NK-92 (cell line): Measurements from ENCODE around the gene FBXO22.

Source experiments
- DNase-seq: peaks from one replicate; lab custom pipeline; 2025; ENCODE audit not compliant: unreplicated experiment; lab: John Stamatoyannopoulos, UW

Gene FBXO22

GRCh38 chr15:75918135-75918534 is 14.5 kb downstream of the FBXO22 start:
- DNase-seq: no peak

GRCh38 chr15:75920079-75920478 is 16.4 kb downstream of the FBXO22 start:
- DNase-seq: no peak

DNA sequence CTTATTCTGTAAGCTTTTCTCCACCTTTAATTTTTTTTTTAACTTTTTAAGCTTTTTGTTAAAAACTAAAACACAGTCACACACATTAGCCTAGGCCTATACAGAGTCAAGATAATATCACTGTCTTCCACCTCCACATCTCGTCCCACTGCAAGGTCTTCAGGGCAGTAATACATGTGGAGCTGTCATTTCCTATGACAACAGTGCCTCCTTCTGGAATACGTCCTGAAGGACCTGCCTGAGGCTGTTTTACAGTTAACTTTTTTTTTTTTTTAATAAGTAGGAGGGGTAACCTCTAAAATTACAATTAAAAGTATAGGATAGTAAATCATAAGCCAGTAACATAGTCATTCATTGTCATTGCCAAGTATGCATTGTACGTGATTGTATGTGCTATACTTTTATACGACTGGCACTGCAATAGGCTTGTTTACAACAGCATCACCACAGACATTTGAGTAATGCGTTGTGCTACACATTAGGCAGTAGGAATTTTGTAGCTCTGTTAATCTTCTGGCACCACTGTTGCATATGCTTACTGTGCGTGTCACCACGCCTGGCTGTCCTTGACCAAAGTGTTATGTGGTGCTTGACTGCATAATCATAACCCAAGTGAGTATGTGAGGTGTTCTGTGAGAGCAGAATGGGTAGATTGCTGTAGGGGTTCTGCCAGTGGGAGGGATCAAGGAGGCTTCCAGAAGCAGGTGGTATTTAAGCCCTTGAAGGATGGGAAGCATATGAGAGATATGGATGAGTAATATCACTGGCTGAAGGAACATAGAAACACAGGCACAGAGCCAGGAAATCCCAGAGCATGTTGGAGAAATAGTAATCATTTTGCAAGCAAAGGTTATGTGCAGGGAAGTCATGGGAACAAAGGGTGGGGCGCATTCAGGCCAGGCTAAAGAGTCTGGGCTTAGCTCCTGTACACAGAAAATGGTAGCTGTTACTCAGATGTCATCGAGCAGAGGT is 18.3 kb downstream of the FBXO22 start:
- DNase-seq: no peak

DNA sequence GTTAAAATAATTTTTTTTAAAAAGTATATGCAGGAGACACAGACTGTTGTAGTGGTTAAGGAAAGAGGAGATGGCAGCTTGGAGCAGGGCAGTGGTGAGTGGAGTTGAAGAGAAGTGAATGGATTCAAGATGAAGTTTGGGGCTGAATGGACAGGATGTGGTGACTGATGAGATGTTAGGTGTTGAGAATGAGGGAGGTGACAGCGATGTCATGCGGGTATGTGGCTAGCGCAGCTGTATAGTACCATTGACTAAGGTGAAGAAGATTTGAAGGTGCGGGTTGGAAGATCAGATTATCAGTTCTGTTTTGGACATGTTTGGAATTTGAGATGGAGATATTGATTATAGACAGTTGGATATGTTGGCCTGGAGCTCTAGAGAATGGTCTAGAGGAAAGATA is 20.1 kb downstream of the FBXO22 start:
- no peak for DNase-seq

DNA sequence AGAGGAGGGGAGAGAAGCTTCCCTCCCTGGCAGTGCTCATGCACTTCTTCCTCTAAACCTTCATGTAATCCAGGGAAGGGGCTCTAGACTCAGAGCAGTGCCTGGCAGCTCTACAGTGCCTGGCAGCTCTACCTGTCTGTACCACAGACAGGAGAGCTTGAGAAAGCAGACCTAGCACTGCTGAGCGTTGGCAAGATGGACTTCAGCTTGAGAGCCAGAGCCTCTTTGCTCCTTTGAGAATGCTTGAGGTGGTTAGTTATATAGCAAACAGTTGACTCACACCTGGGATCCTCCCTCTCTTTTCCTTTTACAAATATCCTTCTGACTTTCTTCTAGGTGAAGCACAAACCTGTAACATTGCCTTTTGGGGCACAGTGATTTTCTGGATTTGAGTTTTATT is 20.9 kb downstream of the FBXO22 start:
- DNase-seq: no peak

DNA sequence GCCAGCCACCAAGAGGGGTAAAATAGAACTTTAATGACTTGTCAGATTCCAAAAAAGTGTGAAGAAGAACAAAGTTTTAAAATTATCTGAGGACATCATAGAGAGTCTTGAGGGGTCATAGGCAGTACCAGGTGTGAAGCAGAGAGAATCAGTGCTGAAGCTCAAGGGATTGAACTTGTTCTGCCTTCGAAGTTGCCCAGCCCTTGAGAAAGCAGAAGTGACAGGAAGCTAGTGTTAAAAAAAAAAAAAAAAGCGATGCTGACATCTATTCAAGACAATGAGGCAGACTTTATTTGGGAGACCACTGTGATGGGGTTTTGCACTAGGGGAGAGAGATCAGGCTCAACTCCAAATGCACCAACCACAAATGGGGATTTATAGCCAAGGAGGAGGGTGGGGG is 21.8 kb downstream of the FBXO22 start:
- no peak for DNase-seq

- DNase-seq: no peak
Observed at GRCh38 chr15:75926931-75927330, 23.3 kb downstream of the FBXO22 start.

DNA sequence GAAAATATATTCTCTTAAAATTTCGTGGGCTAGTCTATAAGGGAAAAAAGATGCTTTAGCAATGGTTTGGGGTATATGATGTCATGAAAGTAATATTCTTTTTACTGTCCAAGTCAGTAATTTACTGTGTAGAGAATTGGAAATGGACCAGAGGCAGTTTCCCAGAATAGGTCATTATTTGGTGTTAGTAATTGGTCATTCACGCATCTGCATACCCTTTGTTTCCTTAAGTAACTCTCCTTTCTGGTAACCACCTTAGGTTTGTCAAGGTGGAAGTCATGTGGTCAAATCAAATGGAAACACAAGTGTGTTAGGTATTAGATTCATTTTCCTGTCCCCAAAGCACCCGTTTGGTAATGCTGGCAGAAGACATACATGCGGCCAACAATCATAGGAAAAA is 23.9 kb downstream of the FBXO22 start:
- no peak for DNase-seq

GRCh38 chr15:75928680-75929608 is 25.3 kb downstream of the FBXO22 start:
- DNase-seq: no peak

DNA sequence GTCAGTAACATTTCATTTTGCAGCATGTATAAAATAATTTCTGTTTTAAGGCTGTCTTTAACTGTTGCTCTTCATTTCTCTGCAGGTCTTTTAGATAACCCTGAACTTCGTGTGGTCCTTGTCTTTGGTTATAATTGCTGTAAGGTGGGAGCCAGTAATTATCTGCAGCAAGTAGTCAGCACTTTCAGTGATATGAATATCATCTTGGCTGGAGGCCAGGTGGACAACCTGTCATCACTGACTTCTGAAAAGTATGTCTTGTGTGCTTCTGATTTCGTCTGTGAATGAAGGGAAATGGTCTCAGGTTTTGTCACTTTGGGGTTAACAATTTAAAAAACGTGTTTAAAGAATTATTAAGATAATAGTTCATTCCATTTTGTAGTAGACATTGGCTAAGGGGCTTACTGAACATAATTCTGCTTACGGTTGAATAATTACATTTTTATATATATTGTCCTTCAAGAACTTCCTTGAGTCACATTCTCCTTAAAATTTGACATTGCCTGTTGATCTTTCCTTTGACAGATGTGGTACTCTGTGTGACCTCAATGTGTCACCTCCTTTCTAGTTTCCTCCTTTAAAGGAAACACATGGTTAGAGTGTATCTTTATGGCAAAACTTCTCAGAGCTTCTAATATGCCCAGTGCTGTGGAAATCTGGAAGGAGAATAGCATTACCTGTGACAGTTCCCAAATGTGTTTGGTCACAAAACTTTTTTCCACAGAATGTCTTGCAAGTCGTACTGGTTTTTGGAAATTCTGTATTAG is 26.3 kb downstream of the FBXO22 start:
- DNase-seq: no peak

- DNase-seq: no peak
Observed at GRCh38 chr15:75930866-75931265, 27.2 kb downstream of the FBXO22 start.

DNA sequence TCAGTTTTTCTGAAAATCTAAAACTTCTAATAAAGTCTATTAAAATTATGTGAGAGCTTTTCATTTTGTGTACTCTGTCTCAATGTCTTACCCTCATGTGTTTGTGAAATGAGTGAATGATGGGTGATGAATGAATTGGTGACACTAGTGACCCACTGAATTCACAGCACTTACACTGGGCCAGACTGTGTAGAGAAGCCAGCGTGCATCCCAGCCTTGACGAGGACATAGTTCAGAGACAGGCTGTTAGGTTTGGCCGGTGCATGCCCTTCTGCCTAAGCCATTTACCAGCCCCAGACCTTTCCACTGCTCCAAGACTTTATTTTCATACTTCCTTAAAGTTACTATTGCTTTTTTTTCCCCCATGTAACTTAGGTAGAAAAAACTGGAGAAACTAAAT is 38.8 kb downstream of the FBXO22 start:
- DNase-seq: no peak

- no peak for DNase-seq
Observed at GRCh38 chr15:75943246-75943645, 39.6 kb downstream of the FBXO22 start.

GRCh38 chr15:75943713-75944215 is 40.1 kb downstream of the FBXO22 start:
- DNase-seq: no peak

GRCh38 chr15:75945953-75946352 is 42.3 kb downstream of the FBXO22 start:
- no peak for DNase-seq

DNA sequence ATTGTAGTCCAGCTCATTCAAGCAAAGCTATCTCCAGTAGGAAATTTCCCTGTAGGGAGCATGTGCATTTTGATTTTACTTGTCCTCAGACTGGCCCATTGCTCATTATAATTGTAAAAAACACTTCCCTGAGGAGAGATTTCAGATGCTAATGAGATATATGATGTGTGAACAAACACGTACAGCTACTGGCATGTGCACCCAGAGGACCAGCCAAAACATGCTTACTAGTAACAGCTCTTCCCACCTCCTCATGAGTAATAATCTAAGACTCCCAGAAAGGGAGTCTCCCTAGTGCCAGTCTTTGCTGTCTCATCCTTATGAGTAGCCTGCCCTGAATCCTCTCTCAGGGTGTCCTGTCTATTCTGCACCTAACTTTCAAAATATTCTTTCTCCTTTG is 43.4 kb downstream of the FBXO22 start:
- DNase-seq: no peak

DNA sequence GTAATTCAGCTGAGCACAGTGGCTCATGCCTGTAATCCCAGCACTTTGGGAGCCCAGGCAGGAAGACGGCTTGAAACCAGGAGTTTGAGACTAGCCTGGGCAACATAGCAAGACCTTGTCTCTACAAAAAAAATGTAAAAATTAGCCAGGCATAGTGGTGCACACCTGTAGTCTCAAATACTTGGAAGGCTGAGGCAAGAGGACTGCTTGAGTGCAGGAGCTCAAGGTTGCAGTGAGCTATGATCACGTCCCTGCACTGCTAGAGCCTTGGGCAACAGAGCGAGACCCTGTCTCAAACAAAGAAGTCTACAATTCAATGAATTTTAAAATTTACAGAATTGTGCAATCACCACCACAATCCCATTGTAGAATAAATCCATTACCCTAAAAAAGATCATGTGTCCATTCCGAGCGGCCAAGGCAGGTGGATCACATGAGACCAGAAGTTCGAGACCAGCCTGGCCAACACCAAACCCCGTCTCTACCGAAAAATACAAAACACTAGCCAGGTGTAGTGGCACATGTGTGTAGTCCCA is 45.2 kb downstream of the FBXO22 start:
- no peak for DNase-seq

GRCh38 chr15:75952525-75952924 is 48.8 kb downstream of the FBXO22 start:
- no peak for DNase-seq

DNA sequence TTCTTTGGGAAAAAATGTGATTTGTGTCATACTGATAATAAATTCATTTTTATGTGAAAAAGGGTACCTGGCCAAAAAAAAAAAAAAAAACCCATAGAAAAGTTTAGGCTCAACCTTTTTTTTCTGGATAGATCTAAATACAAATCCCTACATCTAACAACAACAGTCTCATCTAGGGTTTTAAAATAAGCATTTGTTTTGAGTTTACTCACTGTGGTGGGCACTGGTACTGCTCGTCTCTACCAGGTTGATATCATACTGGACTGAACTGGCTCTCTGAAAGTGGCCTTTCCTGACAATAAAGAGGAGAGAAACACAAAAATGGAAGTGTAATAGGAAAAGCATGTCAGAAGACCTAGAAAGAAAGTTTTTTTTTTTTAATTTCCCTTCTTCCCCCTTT is 52.0 kb downstream of the FBXO22 start:
- DNase-seq: no peak

- no peak for DNase-seq
Observed at GRCh38 chr15:75961331-75961730, 57.7 kb downstream of the FBXO22 start.

DNA sequence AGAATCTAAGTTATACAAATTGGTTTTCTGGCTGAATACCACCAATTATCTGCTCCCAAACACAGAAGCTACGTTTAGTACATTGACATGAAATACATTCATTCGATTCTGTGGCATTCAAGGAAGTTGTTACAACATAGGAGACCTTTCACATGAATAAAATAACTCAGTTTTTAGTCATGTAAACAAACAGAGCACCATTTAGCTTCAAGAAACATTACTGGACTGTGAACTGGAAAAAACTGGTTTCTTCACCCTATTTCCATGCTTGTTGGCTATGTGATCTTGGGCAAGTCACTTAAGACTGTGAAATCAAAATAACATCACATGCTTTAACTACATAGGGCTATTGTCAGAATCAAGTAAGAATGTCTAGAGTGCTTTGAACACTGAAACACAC is 62.4 kb downstream of the FBXO22 start:
- DNase-seq: no peak
